Upper lobe of left lung (tissue), 4 donors: Measurements from ENCODE around the gene PPP2R2C.

ENCODE experiments used
- POLR2A ChIP-seq, 4 donors: fragments of 450-650 bp; IDR thresholded peaks; one replicate each; pipeline ENCODE4 v1.5.1; 2016 to 2017; ENCODE audit warnings: antibody characterized with exemption in 4 of 4, mild to moderate bottlenecking in 2 of 4
- TF ChIP-seq, protein P1 (sequence below), 6 experiments: fragments of 450-650 bp in 4 of 6; fragments of 200-600 bp in 2 of 6; sonication (generic) in 2 of 6; IDR thresholded peaks; one replicate each; pipeline ENCODE4 v1.5.1; 2016 to 2019; ENCODE audit warnings: antibody characterized with exemption in 6 of 6

DNA sequence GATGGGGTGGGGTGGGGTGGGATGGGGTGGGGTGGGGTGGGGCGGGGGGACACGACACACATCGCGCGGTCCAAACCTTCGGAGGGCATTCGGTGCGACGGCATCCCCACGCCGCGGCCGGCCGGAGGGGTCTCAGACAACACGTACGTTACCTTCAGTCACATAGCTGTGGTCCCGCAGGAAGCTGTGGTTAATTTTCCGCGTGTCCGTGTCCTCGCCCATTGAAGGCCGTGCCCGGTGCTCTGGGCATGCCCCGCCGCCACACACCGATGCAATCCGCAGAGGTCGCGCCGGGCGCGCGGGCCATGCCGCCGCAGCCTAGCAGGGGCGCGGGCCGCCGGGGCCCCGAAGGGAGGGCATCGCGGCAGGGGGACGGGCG, 417 bp downstream of the PPP2R2C start:
- TF ChIP-seq, protein P1, sequence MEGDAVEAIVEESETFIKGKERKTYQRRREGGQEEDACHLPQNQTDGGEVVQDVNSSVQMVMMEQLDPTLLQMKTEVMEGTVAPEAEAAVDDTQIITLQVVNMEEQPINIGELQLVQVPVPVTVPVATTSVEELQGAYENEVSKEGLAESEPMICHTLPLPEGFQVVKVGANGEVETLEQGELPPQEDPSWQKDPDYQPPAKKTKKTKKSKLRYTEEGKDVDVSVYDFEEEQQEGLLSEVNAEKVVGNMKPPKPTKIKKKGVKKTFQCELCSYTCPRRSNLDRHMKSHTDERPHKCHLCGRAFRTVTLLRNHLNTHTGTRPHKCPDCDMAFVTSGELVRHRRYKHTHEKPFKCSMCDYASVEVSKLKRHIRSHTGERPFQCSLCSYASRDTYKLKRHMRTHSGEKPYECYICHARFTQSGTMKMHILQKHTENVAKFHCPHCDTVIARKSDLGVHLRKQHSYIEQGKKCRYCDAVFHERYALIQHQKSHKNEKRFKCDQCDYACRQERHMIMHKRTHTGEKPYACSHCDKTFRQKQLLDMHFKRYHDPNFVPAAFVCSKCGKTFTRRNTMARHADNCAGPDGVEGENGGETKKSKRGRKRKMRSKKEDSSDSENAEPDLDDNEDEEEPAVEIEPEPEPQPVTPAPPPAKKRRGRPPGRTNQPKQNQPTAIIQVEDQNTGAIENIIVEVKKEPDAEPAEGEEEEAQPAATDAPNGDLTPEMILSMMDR (IDR thresholded peaks at IDR 0.05): no peak
- no peak for TF ChIP-seq POLR2A (IDR thresholded peaks at IDR 0.05)
